Measurements from ENCODE around the gene ATP9B.

Gene ATP9B

GRCh38 chr18:79387214-79387613 lies 318.0 kb downstream of the ATP9B start (continued):
- no peak for TF ChIP-seq OSR1 (CRISPR knock-in tag; IDR thresholded peaks at IDR 0.05)
- no peak for TF ChIP-seq GLIS3 (CRISPR knock-in tag; IDR thresholded peaks at IDR 0.05)
- no peak for TF ChIP-seq SNAI2 (CRISPR knock-in tag; IDR thresholded peaks at IDR 0.05)
- no peak for TF ChIP-seq RARB (CRISPR knock-in tag; IDR thresholded peaks at IDR 0.05)
- TF ChIP-seq ZNF8 (CRISPR knock-in tag; IDR thresholded peaks at IDR 0.05): no peak
- no peak for TF ChIP-seq BACH2 (CRISPR knock-in tag; IDR thresholded peaks at IDR 0.05; ENCODE audit: borderline replicate concordance)

- ATAC-seq: no peak
- TF ChIP-seq ARNTL (CRISPR knock-in tag; IDR thresholded peaks at IDR 0.05; ENCODE audit: borderline replicate concordance, low read depth) (no peak), ISL1 (CRISPR knock-in tag; IDR thresholded peaks at IDR 0.05) (no peak), OSR1 (CRISPR knock-in tag; IDR thresholded peaks at IDR 0.05) (no peak), ZNF565 (CRISPR knock-in tag; conservative IDR thresholded peaks at IDR 0.05; ENCODE audit: low read depth) (no peak), CSDC2 (CRISPR knock-in tag; IDR thresholded peaks at IDR 0.05) (no peak), ESRRG (CRISPR knock-in tag; IDR thresholded peaks at IDR 0.05) (no peak), TSHZ2 (CRISPR knock-in tag; IDR thresholded peaks at IDR 0.05) (no peak)
Observed at GRCh38 chr18:79387615-79388014, 318.4 kb downstream of the ATP9B start.

GRCh38 chr18:79388043-79388442 lies 318.8 kb downstream of the ATP9B start:
- TF ChIP-seq GLIS3 (CRISPR knock-in tag; IDR thresholded peaks at IDR 0.05) (no peak), TSHZ2 (CRISPR knock-in tag; IDR thresholded peaks at IDR 0.05) (no peak), ZFP3 (CRISPR knock-in tag; IDR thresholded peaks at IDR 0.05) (no peak)
- no peak for ATAC-seq

GRCh38 chr18:79389689-79390088 lies 320.5 kb downstream of the ATP9B start:
- ATAC-seq: no peak
- TF ChIP-seq CSRNP3 (CRISPR knock-in tag; IDR thresholded peaks at IDR 0.05) (no peak), ZNF8 (CRISPR knock-in tag; IDR thresholded peaks at IDR 0.05) (no peak), TSHZ2 (CRISPR knock-in tag; IDR thresholded peaks at IDR 0.05) (no peak), ZC3H10 (CRISPR knock-in tag; IDR thresholded peaks at IDR 0.05) (no peak), CSDC2 (CRISPR knock-in tag; IDR thresholded peaks at IDR 0.05) (no peak), ZFP30 (CRISPR knock-in tag; IDR thresholded peaks at IDR 0.05) (no peak), ESRRG (CRISPR knock-in tag; IDR thresholded peaks at IDR 0.05) (no peak), CREB5 (CRISPR knock-in tag; IDR thresholded peaks at IDR 0.05; ENCODE audit: low read depth) (no peak), ZNF70 (CRISPR knock-in tag; IDR thresholded peaks at IDR 0.05) (no peak), POU6F1 (CRISPR knock-in tag; IDR thresholded peaks at IDR 0.05; ENCODE audit: borderline replicate concordance, low read depth) (no peak), ZNF565 (CRISPR knock-in tag; conservative IDR thresholded peaks at IDR 0.05; ENCODE audit: low read depth) (no peak), SNAI2 (CRISPR knock-in tag; IDR thresholded peaks at IDR 0.05) (no peak), BACH2 (CRISPR knock-in tag; IDR thresholded peaks at IDR 0.05; ENCODE audit: borderline replicate concordance) (no peak), GLIS3 (CRISPR knock-in tag; IDR thresholded peaks at IDR 0.05) (no peak), TOX (CRISPR knock-in tag; IDR thresholded peaks at IDR 0.05; ENCODE audit: borderline replicate concordance) (no peak), ISL1 (CRISPR knock-in tag; IDR thresholded peaks at IDR 0.05) (no peak), PATZ1 (CRISPR knock-in tag; IDR thresholded peaks at IDR 0.05; ENCODE audit: borderline replicate concordance) (no peak), RARB (CRISPR knock-in tag; IDR thresholded peaks at IDR 0.05) (no peak)
